ENCODE measurements around the gene MRPS18B.

MRPS18B gene

GRCh38 chr6:30573113-30573512 is 44.5 kb upstream of the MRPS18B start:
- no peak overlapping the region; the same call in 1 of the 2 replicates for H3K27ac ChIP-seq
- TF ChIP-seq CTCF (conservative IDR thresholded peaks at IDR 0.05): no peak

- TF ChIP-seq CTCF (conservative IDR thresholded peaks at IDR 0.05): no peak
- H3K27ac ChIP-seq: no peak overlapping the region
Observed at GRCh38 chr6:30578051-30578450, 39.6 kb upstream of the MRPS18B start.

- H3K27ac ChIP-seq: no peak overlapping the region
- TF ChIP-seq CTCF (conservative IDR thresholded peaks at IDR 0.05): no peak
Observed at GRCh38 chr6:30583921-30584320, 33.7 kb upstream of the MRPS18B start.

- no peak for TF ChIP-seq CTCF (conservative IDR thresholded peaks at IDR 0.05)
- H3K27ac ChIP-seq: peak overlapping the region; percentile 77
Observed at GRCh38 chr6:30589754-30590358, 27.8 kb upstream of the MRPS18B start.

- peak overlapping the region; percentile 77 for H3K27ac ChIP-seq
- no peak for TF ChIP-seq CTCF (conservative IDR thresholded peaks at IDR 0.05)
Observed at GRCh38 chr6:30590509-30590908, 27.1 kb upstream of the MRPS18B start.

GRCh38 chr6:30591008-30591407 is 26.6 kb upstream of the MRPS18B start:
- H3K27ac ChIP-seq: peak overlapping the region; percentile 77
- TF ChIP-seq CTCF (conservative IDR thresholded peaks at IDR 0.05): no peak

GRCh38 chr6:30592287-30592686 is 25.4 kb upstream of the MRPS18B start:
- peak overlapping the region; percentile 77 for H3K27ac ChIP-seq
- TF ChIP-seq CTCF (conservative IDR thresholded peaks at IDR 0.05): no peak

Measured in VCaP (cell line).